Left lobe of liver (tissue), 2 donors: ENCODE results near the gene COL6A6. TPM values are rescaled to one million over a fixed set of nuclear protein-coding genes. Genes with fewer than 3 reads are reported as not detected.
"Not testable (repeated sequence)": the region's sequence is repeated elsewhere in the genome, so short reads cannot be mapped to it uniquely, and the experiment has no call there.

Experiments used
- ATAC-seq: fragments of 200-7000 bp; cut with Tn5 transposase; one replicate; pipeline ENCODE4 v1.9.1; 2020; ENCODE audit warnings: mild to moderate bottlenecking, moderate library complexity
- DNase-seq: peaks from one replicate; pipeline ENCODE4 v3.0.0-alpha.2; 2020; ENCODE audit warnings: low spot score
- total RNA-seq: library from RNA; stranded (reverse); gene quantifications from one replicate; pipeline ENCODE4 v1.2.1, GENCODE V29; 2021
- donor health status: DM: no; HTN: no; CAD: no; lungs with moderate emphysema.
- donor health status: DM: no; HTN: yes; CAD: no.

COL6A6 gene
- total RNA-seq, 1 donor from 2014 or later, result 0.03 TPM

DNA sequence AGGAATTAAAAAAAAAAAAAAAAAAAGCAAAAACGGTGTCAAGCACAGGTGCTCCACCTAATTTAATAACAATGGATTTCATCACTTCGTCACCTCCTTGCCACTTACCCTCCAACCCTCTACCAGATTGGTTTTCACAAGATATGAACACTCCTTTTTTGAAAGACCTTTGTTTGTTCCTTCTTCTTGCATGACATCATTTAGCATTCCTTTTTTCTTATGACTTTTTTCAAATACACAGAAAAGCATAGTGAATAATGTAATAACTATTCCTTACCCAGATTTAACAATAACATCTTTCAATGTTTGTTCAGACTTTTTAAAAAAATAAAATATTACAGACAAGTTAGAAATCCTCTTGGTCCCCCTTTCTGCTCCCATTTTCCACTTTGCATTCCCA, 16.3 kb downstream of the COL6A6 start:
- DNase-seq (no peak), ATAC-seq (no peak)

DNA sequence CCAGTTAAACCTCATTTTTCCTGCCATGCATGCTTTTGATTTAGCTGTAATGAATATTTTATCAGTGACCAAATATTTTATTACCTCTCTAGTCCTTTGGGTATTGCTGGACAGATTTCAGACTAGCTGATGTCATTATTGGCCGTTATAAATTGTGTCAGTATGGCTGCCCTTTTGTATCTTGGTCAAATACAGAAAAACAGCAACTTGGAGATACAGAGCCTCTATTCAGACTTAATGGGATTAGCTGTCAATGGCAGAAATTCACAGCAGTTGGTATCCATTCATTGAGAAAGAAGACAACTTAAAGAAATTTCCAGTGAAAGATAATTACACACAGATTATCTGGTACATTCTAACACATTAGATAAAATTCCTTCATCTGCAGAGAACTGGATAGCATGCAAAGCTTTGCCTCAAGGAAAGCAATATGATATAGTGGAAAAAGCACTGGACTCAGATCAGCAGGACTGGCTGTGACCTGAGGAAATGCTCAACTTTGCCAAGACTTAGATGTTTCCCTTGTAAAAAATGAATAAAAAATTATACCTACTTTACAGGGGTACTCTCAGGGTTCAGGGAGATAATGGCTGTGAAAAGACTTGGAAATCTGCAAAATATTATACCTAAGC, 20.8 kb downstream of the COL6A6 start:
- ATAC-seq, result no peak

DNA sequence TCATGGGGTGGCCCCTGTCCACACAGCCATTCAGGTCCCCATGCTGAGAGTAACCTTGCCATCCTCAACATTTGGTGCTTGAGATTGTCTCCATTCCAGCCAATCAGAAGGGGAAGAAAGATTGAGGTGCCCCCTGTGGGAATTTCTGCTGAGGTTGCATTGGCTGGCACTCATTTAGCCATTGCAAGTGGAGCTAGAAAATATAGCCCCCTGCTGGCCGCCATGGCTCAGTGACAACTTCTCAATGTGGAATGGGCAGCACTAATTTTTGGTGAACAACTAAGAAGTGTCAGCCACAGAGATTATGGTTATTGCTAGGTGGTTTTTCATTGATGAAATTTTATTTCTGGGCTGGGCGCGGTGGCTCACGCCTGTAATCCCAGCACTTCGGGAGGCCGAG, 22.0 kb downstream of the COL6A6 start:
- DNase-seq (no peak), ATAC-seq (peak; percentile 73)

More for the DNA sequence above, 20.8 kb downstream of the COL6A6 start:
- no peak for DNase-seq

DNA sequence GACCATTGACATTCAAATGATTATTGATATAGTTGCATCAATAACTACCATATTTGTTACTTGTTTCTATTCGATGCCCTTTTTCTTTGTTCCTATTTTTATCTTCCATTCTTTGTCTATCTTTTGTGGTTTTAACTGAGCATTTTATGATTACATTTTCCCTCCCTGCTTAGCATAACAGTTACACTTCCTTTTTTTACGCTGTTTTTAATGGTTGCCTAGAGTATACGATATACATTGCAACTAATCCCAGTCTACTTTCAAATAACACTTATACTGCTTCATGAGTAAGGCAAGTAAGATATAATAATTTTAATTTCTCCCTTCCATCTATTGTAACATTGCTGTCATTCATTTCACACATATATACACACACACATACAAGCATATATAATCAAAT, 26.3 kb downstream of the COL6A6 start:
- no peak for ATAC-seq
- no peak for DNase-seq

DNA sequence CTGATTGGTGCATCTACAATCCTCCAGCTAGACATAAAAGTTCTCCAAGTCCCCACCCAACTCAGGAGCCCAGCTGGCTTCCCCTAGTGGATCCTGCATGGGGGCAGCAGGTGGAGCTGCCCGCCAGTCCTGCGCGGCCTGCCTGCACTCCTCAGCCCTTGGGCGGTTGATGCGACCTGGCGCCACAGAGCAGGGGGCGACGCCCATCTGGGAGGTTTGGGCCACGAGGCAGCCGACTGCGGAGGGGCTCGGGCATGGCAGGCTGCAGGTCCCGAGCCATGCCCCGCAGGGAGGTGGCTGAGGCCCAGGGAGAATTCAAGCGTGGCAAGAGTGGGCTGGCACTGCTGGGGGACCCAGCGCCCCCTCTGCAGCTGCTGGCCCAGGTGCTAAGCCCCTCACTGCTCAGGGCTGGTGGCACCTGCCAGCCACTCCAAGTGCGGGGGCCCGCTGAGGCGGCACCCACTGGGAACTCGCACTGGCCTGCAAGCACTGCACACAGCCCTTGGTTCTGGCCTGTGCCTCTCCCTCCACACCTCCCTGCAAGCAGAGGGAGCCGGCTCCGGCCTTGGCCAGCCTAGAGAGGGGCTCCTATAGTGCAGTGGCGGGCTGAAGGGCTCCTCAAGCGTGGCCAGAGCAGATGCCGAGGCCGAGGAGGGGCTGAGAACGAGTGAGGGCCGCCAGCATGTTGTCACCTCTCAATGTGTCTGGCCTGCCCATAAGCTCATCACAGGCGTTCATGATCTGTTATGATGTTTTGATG, 30.1 kb downstream of the COL6A6 start:
- ATAC-seq (no peak), DNase-seq (no peak)

DNA sequence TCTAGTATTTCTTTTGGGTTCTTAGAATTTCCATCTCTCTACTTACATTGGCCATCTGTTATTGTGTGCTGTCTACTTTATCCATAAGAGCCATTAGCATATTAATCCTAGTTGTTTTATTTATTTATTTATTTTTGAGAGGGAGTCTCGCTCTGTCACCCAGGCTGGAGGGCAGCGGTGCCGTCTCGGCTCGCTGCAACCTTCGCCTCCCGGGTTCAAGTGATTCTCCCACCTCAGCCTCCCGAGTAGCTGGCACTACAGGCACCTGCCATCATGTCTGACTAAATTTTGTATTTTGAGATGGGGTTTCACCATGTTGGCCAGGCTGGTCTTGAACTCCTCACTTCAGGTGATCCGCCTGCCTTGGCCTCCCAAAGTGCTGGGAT, 30.7 kb downstream of the COL6A6 start:
- ATAC-seq, DNase-seq: not testable (repeated sequence)

DNA sequence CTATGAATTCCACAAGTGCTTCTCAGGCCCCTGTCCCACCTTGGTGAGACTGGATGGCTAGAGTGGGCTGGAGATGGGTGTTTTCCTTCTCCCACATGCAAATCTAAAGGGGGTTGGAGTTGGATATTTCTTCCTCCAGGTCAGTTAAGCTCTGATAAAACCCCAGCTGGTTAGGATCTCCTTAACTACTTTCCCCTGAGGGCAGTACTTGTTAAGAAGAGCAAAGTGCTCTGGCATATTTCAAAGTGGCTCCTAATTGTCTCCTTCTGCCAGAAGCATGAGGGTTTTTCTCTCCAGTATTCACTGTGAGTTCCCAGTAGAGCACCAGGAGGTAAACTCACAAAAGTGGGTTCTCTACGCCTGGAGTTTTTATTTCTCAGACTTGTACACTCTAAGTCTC, 31.4 kb downstream of the COL6A6 start:
- ATAC-seq (no peak), DNase-seq (no peak)

DNA sequence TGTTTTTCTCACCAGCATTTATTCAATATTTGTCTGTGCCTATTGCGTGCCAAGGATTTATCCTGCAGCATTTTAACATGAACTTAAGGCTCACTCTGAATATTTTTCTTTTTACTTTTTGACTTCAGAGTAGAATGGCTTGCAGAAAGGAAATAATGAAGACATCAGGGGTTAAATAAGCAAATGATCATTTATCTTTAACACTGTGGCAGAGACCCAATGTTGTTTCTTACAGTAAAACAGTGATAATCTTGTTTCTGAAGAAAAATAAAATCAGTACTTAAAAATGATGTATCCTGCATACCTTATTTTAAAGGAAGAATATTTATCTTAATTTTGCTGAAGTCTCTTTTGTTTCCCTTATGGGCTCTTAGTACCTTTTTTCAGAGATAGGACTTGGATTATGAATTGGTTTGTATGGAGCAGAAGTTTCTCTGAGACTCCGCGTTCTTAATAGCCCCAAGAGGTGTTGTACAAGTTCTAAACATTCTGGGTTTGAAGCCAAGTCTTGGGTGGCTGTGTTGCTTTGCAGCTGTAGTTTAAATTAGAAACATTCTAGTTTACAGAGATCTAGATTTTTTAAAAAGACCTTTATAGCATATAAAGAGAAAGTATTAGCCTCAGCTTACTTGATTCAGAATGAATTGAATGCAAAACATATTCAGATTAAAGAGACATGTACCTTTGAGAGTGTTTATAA, 40.5 kb downstream of the COL6A6 start:
- ATAC-seq (no peak), DNase-seq (no peak)

DNA sequence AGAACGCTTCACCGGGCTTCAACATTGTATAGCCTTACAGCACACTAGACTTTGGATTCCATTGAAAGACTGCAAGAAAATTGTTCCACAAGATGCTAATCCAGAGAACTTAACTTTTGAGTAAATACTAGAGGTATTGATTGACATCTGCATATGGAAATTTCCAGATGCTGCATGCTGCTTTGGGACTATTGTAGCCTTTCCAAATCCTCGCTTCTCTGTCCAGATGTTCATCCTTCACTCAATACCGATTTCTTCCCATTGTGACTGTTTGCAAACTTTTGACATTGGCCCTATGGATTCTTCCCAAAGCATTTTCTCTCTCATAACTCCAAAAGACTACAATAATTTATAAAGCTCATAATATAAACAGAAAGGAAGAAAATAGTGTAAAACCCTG, 41.4 kb downstream of the COL6A6 start:
- DNase-seq (no peak), ATAC-seq (no peak)

DNA sequence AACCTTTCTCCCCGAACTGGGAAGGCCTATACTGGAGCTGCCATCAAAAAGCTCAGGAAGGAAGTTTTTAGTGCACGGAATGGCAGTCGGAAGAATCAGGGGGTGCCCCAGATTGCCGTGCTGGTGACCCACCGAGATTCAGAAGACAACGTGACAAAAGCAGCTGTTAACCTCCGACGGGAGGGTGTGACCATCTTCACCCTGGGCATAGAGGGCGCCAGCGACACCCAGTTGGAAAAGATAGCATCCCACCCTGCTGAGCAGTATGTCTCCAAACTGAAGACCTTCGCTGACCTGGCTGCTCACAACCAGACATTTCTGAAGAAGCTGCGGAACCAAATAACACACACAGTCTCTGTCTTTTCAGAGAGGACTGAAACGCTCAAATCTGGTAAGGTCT, 48.2 kb downstream of the COL6A6 start:
- DNase-seq (no peak), ATAC-seq (no peak)

Other genes with a start within 250 kb of the COL6A6 start
- gene COL6A5, start 171.5 kb upstream of the COL6A6 start, total RNA-seq, result not detected
- gene PIK3R4, start 229.7 kb downstream of the COL6A6 start, total RNA-seq, result 19.9 TPM